ENCODE data around the gene TRIM74. TPM values are rescaled to one million over a fixed set of nuclear protein-coding genes. Genes with fewer than 3 reads are reported as not detected.
"Not testable (repeated sequence)": the region's sequence is repeated elsewhere in the genome, so short reads cannot be mapped to it uniquely, and the experiment has no call there.

Gene TRIM74
- total RNA-seq, 1 donor from 2014 or later = 0.78 TPM

GRCh38 chr7:72924733-72925545 is 44.3 kb downstream of the TRIM74 start, which contains the start of gene POM121:
Gene POM121, plus strand, starts transcription at chr7:72925095. Its CDS starts 27 bp downstream, at chr7:72925122.
- intact Hi-C loops (cut with DNase I) = no loop called here
- ATAC-seq (ENCODE audit: poor library complexity) (peak; percentile 99), DNase-seq (peak; percentile 93)

GRCh38 chr7:72924386-72924732 is 44.9 kb downstream of the TRIM74 start:
- intact Hi-C loops (cut with DNase I) = no loop called here
- no peak for DNase-seq
- ATAC-seq (ENCODE audit: poor library complexity) = peak; percentile 3

GRCh38 chr7:72919256-72919775 is 50.0 kb downstream of the TRIM74 start:
- intact Hi-C loops (cut with DNase I) = no loop called here
- ATAC-seq (ENCODE audit: poor library complexity) (no peak), DNase-seq (no peak)

- DNase-seq (peak; percentile 77), ATAC-seq (ENCODE audit: poor library complexity) (peak; percentile 86)
- intact Hi-C loops (cut with DNase I) = not testable (repeated sequence)
Measured at GRCh38 chr7:72914756-72915525, 54.3 kb downstream of the TRIM74 start.

- ATAC-seq (ENCODE audit: poor library complexity); DNase-seq; intact Hi-C loops (cut with DNase I): not testable (repeated sequence)
Measured at GRCh38 chr7:72913750-72914149, 55.5 kb downstream of the TRIM74 start.

GRCh38 chr7:72911395-72911794 is 57.9 kb downstream of the TRIM74 start:
- intact Hi-C loops (cut with DNase I); DNase-seq; ATAC-seq (ENCODE audit: poor library complexity): not testable (repeated sequence)

Other genes with a start within 250 kb of the TRIM74 start
- 3.1 TPM for gene TYW1B, start 141.3 kb downstream of the TRIM74 start, total RNA-seq
- 14.4 TPM for gene POM121, start 44.4 kb downstream of the TRIM74 start, total RNA-seq
- not detected for gene SPDYE8, start 60.3 kb upstream of the TRIM74 start, total RNA-seq
- not detected for gene SPDYE11, start 88.4 kb upstream of the TRIM74 start, total RNA-seq
- gene SPDYE9, start 116.6 kb upstream of the TRIM74 start, total RNA-seq = not detected

Measured in Right ventricle myocardium superior (tissue), 1 donor.